Glutamatergic neuron (in vitro differentiated cells): ENCODE results near the gene TCL1B. TPM values are rescaled to one million over a fixed set of nuclear protein-coding genes. Genes with fewer than 3 reads are reported as not detected.

ENCODE experiments used
- DNase-seq: peaks from one replicate; pipeline ENCODE4 v3.0.0; 2022
- H3K27ac Mint-ChIP-seq: one replicate; pipeline ENCODE4 v1.8.0; 2020; ENCODE audit warnings: mild to moderate bottlenecking, mixed read lengths, inconsistent platforms; ENCODE audit not compliant: unreplicated experiment
- H3K27me3 Mint-ChIP-seq: one replicate; pipeline ENCODE4 v1.8.0; 2020; ENCODE audit warnings: mild to moderate bottlenecking, moderate library complexity, mixed read lengths, inconsistent platforms; ENCODE audit not compliant: unreplicated experiment
- H3K36me3 Mint-ChIP-seq: one replicate; pipeline ENCODE4 v1.8.0; 2020; ENCODE audit warnings: mild to moderate bottlenecking, mixed read lengths, inconsistent platforms; ENCODE audit not compliant: unreplicated experiment
- H3K4me1 Mint-ChIP-seq: one replicate; pipeline ENCODE4 v1.8.0; 2020; ENCODE audit warnings: mild to moderate bottlenecking, low read depth, mixed read lengths, inconsistent platforms; ENCODE audit not compliant: unreplicated experiment
- H3K4me3 Mint-ChIP-seq: one replicate; pipeline ENCODE4 v1.8.0; 2020; ENCODE audit warnings: mild to moderate bottlenecking, mixed read lengths, inconsistent platforms; ENCODE audit not compliant: unreplicated experiment
- H3K9me3 Mint-ChIP-seq: one replicate; pipeline ENCODE4 v1.8.0; 2020; ENCODE audit warnings: mild to moderate bottlenecking, moderate library complexity, mixed read lengths, inconsistent platforms; ENCODE audit not compliant: unreplicated experiment
- total RNA-seq: library from RNA; stranded (reverse); fragmentation: NEBNext Ultra II Directional; extraction: Animal tissue kit (Norgen Biotek cat#: 25700); gene quantifications from one replicate; pipeline ENCODE4 v1.2.1, GENCODE V29; 2021; ENCODE audit not compliant: unreplicated experiment
- TF ChIP-seq, protein P1 (sequence below): fragments of 200-600 bp; sonication (generic); IDR thresholded peaks from one replicate; pipeline ENCODE4 v1.5.0; 2021; ENCODE audit not compliant: partially characterized antibody, unreplicated experiment

TCL1B gene
- total RNA-seq, 1 donor from 2014 or later: not detected

DNA sequence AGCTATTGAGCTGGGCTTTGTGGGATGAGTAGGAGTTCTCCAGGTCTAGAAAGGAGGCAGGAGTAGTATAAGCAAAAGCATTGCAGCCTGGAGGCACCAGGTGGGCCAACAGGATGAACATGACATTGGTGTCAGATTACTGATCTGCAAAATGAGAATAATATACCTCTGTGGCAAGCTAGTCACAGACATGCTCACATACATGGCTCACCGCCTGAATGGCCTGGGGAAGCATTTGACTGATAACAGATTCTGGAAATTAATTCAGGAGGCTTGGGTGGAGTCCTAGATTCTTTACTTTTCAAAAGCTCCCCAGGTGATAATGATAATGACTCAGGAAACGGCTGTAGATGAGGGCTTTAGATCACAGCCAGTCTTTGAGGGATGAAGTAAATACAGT lies 709 bp downstream of the TCL1B start:
- TF ChIP-seq, protein P1, sequence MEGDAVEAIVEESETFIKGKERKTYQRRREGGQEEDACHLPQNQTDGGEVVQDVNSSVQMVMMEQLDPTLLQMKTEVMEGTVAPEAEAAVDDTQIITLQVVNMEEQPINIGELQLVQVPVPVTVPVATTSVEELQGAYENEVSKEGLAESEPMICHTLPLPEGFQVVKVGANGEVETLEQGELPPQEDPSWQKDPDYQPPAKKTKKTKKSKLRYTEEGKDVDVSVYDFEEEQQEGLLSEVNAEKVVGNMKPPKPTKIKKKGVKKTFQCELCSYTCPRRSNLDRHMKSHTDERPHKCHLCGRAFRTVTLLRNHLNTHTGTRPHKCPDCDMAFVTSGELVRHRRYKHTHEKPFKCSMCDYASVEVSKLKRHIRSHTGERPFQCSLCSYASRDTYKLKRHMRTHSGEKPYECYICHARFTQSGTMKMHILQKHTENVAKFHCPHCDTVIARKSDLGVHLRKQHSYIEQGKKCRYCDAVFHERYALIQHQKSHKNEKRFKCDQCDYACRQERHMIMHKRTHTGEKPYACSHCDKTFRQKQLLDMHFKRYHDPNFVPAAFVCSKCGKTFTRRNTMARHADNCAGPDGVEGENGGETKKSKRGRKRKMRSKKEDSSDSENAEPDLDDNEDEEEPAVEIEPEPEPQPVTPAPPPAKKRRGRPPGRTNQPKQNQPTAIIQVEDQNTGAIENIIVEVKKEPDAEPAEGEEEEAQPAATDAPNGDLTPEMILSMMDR: no peak
- Mint-ChIP-seq H3K9me3 (peaks cover 2% of the 10 kb centered on the region), H3K4me3 (no peak overlapping the region), H3K27me3 (no peaks in the 10 kb centered on the region), H3K36me3 (no peaks in the 10 kb centered on the region), H3K27ac (no peak overlapping the region), H3K4me1 (no peaks in the 10 kb centered on the region)
- no peak for DNase-seq

DNA sequence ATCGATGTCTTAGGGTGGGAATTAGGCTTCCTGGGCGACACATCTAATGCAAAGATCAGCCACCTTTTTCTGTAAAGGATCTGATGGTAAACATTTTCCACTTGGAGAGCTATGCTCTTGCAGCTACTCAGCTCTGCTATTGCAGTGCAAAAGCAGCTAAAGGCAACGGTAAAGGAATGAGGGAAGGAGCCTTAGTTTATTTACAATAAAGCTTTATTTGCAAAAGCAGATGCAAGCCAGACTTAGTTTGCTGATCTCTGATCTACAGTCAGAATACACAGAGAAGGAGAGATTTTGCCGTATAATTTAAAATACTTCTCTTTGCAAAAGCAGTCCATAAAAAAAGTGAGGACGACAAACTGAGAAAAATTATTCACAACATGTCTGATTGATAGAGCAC lies 3.2 kb downstream of the TCL1B start:
- Mint-ChIP-seq H3K27me3 (peaks cover 2% of the 10 kb centered on the region), H3K4me1 (no peaks in the 10 kb centered on the region)
- DNase-seq: no peak

DNA sequence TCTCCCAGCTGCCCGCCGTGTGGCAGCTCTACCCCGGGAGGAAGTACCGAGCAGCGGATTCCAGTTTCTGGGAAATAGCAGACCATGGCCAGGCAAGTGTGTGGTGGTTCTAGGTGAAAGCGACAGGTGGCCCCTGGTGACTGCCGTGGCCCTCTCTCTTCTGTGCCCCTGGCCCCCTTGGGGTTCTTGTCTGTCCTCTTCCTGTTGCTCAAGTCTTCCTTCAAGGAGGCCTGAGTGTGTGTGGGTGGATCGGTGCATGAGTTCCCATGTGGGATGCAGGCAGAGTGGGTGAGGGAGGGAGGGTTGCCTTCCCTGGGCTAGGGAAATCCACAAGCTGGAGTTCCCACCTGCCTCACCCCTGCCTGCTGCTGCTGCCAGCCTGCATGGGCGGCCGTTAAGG lies 4.6 kb downstream of the TCL1B start:
- Mint-ChIP-seq H3K27ac (no peak overlapping the region), H3K9me3 (peaks cover 6% of the 10 kb centered on the region), H3K4me1 (no peaks in the 10 kb centered on the region), H3K4me3 (no peak overlapping the region), H3K27me3 (peaks cover 2% of the 10 kb centered on the region), H3K36me3 (no peaks in the 10 kb centered on the region)
- no peak for DNase-seq
- TF ChIP-seq, protein P1: no peak

More for the DNA sequence above, 3.2 kb downstream of the TCL1B start:
- TF ChIP-seq, protein P1: no peak
- H3K9me3 Mint-ChIP-seq: peaks cover 6% of the 10 kb centered on the region
- H3K27ac Mint-ChIP-seq: no peak overlapping the region
- no peak overlapping the region for H3K4me3 Mint-ChIP-seq
- H3K36me3 Mint-ChIP-seq: no peaks in the 10 kb centered on the region

DNA sequence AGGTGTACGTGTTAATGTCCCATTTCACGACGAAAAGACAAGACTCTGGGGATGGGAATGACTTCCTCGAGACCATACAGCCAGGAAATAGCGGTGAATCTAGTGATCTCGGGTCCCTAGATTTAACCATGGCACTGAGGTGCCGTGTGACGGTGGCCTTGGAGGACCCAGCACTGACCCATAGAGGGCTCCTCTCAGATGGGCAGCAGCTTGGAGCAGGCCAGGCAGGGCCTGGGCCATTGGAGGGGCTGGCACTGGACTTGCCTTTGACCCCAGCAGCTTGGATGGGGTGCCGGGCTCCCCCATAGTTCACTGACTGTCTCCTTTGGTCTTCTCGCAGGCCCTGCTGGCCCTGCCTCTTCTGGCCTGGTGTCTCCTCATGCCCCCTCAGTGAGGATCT lies 5.4 kb downstream of the TCL1B start:
- no peak for DNase-seq
- Mint-ChIP-seq H3K36me3 (no peaks in the 10 kb centered on the region), H3K27ac (no peak overlapping the region), H3K27me3 (peaks cover 2% of the 10 kb centered on the region), H3K9me3 (peaks cover 6% of the 10 kb centered on the region), H3K4me3 (no peak overlapping the region), H3K4me1 (no peaks in the 10 kb centered on the region)
- TF ChIP-seq, protein P1: no peak

DNA sequence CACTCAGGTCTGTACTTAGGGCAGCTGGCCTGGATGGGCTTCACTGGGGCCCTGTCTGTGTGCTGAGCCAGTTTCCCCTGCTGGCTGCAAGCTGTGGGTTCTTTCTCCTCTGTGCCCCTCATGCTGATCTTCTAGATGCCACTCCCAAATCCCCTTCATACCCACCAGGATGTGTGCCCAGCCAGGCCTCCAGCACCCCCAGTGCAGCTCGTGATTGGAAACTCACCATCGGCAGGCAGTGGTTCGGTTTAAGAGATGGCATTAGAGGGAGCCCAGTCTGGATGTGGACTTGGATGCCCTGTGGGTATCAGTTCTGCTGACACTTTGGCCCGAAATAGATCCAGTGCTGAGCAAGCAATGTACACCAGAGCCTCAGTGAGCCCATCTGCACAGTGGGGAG lies 5.9 kb downstream of the TCL1B start:
- DNase-seq: no peak
- Mint-ChIP-seq H3K36me3 (no peaks in the 10 kb centered on the region), H3K4me3 (no peak overlapping the region), H3K27me3 (peaks cover 2% of the 10 kb centered on the region), H3K4me1 (no peaks in the 10 kb centered on the region), H3K9me3 (peaks cover 6% of the 10 kb centered on the region), H3K27ac (no peak overlapping the region)
- TF ChIP-seq, protein P1: no peak
